Progenitor cell of endocrine pancreas (in vitro differentiated cells): ENCODE measurements around the gene ATXN1. TPM values are rescaled to one million over a fixed set of nuclear protein-coding genes. Genes with fewer than 3 reads are reported as not detected.

ENCODE experiments used
- DNase-seq: peaks from one replicate; pipeline ENCODE4 v3.0.0; 2021; ENCODE audit warnings: low spot score; ENCODE audit not compliant: unreplicated experiment
- H3K27ac Mint-ChIP-seq: 2 replicates; pipeline ENCODE4 v1.8.0; 2021; ENCODE audit warnings: mild to moderate bottlenecking, moderate library complexity, mixed read lengths
- H3K27me3 Mint-ChIP-seq: 2 replicates; pipeline ENCODE4 v1.8.0; 2021; ENCODE audit warnings: mixed read lengths
- H3K36me3 Mint-ChIP-seq: 2 replicates; pipeline ENCODE4 v1.8.0; 2022; ENCODE audit warnings: mixed read lengths; ENCODE audit not compliant: insufficient read depth
- H3K4me1 Mint-ChIP-seq: 2 replicates; pipeline ENCODE4 v1.8.0; 2021; ENCODE audit warnings: low read depth, mixed read lengths
- H3K4me3 Mint-ChIP-seq: 2 replicates; pipeline ENCODE4 v1.8.0; 2021; ENCODE audit warnings: low read depth, mild to moderate bottlenecking, moderate library complexity, mixed read lengths
- H3K9me3 Mint-ChIP-seq: 2 replicates; pipeline ENCODE4 v1.8.0; 2021; ENCODE audit warnings: low read depth, mixed read lengths
- CTCF ChIP-seq: fragments of 200-600 bp; sonication (generic); IDR thresholded peaks from one replicate; pipeline ENCODE4 v1.5.0; 2021; ENCODE audit warnings: antibody characterized with exemption, mild to moderate bottlenecking; ENCODE audit not compliant: unreplicated experiment
- total RNA-seq: library from RNA; stranded (reverse); gene quantifications from 2 replicates; pipeline ENCODE4 v1.2.1, GENCODE V29; 2021

Gene ATXN1
- total RNA-seq, 1 donor from 2014 or later, result 35.8 TPM

GRCh38 chr6:16700916-16701234, 60.4 kb downstream of the ATXN1 start:
- DNase-seq, result no peak
- H3K36me3 Mint-ChIP-seq, result peaks cover 5% of the 10 kb centered on the region
- no peak for TF ChIP-seq CTCF
- H3K9me3 Mint-ChIP-seq, result no peaks in the 10 kb centered on the region
- H3K27me3 Mint-ChIP-seq, result no peaks in the 10 kb centered on the region
- no peak overlapping the region for H3K4me3 Mint-ChIP-seq
- H3K27ac Mint-ChIP-seq, result no peak overlapping the region
- peaks cover 41% of the 10 kb centered on the region for H3K4me1 Mint-ChIP-seq

- no peak for DNase-seq
- H3K36me3 Mint-ChIP-seq, result peaks cover 5% of the 10 kb centered on the region
- no peak overlapping the region for H3K27ac Mint-ChIP-seq
- peaks cover 36% of the 10 kb centered on the region for H3K4me1 Mint-ChIP-seq
- H3K9me3 Mint-ChIP-seq, result no peaks in the 10 kb centered on the region
- no peaks in the 10 kb centered on the region for H3K27me3 Mint-ChIP-seq
- no peak overlapping the region for H3K4me3 Mint-ChIP-seq
- no peak for TF ChIP-seq CTCF
These were observed 60.9 kb downstream of the ATXN1 start for GRCh38 chr6:16700202-16700915.

- Mint-ChIP-seq H3K27me3 (no peaks in the 10 kb centered on the region), H3K9me3 (peaks cover 4% of the 10 kb centered on the region), H3K4me1 (peaks cover 27% of the 10 kb centered on the region), H3K4me3 (no peak overlapping the region), H3K27ac (peak overlapping the region; percentile 30), H3K36me3 (peaks cover 7% of the 10 kb centered on the region)
- no peak for DNase-seq
- TF ChIP-seq CTCF, result no peak
These were observed 62.0 kb downstream of the ATXN1 start for GRCh38 chr6:16698997-16699868.

- H3K27ac Mint-ChIP-seq, result peak overlapping the region; percentile 1
- TF ChIP-seq CTCF, result no peak
- no peaks in the 10 kb centered on the region for H3K27me3 Mint-ChIP-seq
- H3K4me1 Mint-ChIP-seq, result peaks cover 25% of the 10 kb centered on the region
- H3K9me3 Mint-ChIP-seq, result peaks cover 4% of the 10 kb centered on the region
- H3K4me3 Mint-ChIP-seq, result no peak overlapping the region
- H3K36me3 Mint-ChIP-seq, result peaks cover 9% of the 10 kb centered on the region
- no peak for DNase-seq
These were observed 63.1 kb downstream of the ATXN1 start for GRCh38 chr6:16698162-16698533.

- Mint-ChIP-seq H3K27ac (peak overlapping the region; percentile 1), H3K4me1 (peaks cover 25% of the 10 kb centered on the region), H3K27me3 (no peaks in the 10 kb centered on the region), H3K36me3 (peaks cover 7% of the 10 kb centered on the region), H3K4me3 (no peak overlapping the region), H3K9me3 (peaks cover 4% of the 10 kb centered on the region)
- no peak for DNase-seq
- TF ChIP-seq CTCF, result no peak
These were observed 63.7 kb downstream of the ATXN1 start for GRCh38 chr6:16697437-16698161.
